Activated naive CD4-positive, alpha-beta T cell treated with anti-CD3 and anti-CD28 coated beads, Interleukin-2, amount 50 U/mL, for 16 hours (primary cell): Measurements from ENCODE around the gene RNPC3.

Experiments
- DNase-seq: peaks from one replicate; pipeline ENCODE4 v3.0.0-alpha.2; 2020

Gene RNPC3, protein sequence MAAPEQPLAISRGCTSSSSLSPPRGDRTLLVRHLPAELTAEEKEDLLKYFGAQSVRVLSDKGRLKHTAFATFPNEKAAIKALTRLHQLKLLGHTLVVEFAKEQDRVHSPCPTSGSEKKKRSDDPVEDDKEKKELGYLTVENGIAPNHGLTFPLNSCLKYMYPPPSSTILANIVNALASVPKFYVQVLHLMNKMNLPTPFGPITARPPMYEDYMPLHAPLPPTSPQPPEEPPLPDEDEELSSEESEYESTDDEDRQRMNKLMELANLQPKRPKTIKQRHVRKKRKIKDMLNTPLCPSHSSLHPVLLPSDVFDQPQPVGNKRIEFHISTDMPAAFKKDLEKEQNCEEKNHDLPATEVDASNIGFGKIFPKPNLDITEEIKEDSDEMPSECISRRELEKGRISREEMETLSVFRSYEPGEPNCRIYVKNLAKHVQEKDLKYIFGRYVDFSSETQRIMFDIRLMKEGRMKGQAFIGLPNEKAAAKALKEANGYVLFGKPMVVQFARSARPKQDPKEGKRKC

DNA sequence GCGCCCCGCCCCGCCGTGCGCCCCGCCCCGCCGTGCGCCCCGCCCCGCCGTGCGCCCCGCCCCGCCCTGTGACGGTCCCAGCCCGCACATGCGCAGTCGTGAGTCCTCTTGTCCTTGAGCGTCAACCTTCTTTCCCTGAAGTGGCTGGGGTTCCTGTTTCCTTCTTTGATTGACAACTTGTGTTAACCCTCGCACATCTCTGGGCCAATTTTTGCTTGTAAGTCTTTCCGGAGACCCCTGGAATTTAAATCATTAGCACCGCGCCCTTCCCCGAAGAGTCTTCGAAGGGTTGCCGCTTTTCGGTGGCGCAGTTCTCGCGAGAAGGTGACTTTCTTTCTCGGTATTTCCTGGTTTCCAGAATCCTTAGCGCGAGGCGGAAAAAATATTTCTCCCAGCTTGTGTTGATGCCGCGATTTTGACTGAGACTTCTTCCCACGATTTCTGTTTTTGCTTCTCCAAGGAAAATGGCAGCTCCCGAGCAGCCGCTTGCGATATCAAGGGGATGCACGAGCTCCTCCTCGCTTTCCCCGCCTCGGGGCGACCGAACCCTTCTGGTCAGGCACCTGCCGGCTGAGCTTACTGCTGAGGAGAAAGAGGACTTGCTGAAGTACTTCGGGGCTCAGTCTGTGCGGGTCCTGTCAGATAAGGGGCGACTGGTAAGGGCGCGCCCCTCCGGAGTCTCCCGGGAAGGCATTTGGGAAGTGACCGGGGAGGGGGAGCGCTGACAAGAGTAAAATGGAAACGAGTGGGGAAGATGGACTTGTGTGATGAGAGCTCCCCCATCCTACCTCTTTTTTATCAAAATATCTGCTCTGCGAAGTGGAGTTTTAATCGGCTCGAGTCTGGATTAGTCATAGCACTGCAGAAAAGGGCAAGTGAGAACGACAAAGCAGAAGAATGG lies at the start of gene RNPC3:
TSS of gene RNPC3 (plus strand) at position 93 of the 901 bp plus-strand sequence. CDS start at position 465, 372 bp downstream.
- peak; percentile 81 for DNase-seq

DNA sequence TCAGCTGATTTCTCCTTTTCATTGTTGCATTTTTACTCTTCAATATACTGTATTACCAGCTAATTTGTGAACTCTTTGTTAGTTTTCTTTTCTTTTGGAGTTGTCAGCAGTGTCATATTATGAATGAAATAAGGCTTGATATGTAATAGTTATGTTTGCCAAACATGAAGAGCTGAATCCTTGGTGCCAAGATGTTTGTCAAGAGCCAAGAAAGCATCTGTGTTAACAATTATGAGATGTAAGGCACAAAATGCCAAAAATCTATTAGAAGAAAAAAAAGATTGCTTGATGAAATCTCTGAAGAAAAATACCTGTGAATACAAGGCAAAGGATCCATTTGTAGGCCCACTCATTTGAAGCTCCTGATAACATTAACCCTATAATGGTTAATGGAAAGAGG lies 48.4 kb upstream of the RNPC3 start:
- no peak for DNase-seq

DNA sequence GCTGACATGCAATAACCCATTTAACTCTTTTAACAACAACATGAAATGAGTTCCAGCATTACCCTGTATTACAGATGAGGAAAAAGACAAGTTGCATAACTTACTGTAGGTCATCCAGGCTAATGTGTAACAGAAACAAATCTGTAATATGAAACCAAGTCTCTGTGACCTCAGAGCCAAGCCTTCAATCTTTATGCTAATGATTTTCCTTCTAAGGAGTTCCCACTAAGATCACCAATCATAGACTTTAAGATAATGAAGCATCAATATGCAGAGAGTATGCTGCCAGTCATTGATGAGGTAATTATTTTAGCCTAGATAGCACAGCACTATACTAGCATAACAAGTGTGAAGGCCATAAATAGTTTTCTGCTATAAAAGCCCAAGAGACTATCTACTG lies 35.6 kb upstream of the RNPC3 start:
- DNase-seq: no peak

DNA sequence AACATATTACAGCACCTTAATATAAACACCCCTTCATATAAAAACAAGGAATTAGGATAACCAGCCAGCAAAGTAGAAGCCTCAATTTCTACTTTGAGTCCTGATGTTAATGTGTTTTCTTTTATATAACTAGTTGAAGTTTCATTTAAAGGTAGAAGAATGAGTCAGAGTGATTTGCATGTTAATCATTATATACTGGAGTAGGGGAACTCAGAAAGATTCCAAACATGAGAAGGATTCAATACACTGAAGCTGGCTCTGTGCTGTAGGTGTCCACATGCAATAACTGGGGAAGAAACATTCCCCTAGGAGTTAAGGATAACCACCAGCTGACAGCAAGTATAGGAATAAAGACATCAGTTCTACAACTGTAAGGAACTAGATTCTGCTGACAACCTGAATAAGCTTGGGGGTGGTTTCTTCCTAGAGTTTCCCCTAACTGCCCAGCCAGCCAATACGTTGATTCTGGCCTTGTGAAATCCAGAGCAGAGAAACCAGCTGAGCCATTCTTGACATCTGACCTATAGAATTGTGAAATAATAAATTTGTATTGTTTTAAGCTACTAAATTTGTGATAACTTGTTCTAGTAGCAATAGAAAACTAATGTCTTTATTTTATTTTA lies 33.4 kb upstream of the RNPC3 start:
- no peak for DNase-seq

DNA sequence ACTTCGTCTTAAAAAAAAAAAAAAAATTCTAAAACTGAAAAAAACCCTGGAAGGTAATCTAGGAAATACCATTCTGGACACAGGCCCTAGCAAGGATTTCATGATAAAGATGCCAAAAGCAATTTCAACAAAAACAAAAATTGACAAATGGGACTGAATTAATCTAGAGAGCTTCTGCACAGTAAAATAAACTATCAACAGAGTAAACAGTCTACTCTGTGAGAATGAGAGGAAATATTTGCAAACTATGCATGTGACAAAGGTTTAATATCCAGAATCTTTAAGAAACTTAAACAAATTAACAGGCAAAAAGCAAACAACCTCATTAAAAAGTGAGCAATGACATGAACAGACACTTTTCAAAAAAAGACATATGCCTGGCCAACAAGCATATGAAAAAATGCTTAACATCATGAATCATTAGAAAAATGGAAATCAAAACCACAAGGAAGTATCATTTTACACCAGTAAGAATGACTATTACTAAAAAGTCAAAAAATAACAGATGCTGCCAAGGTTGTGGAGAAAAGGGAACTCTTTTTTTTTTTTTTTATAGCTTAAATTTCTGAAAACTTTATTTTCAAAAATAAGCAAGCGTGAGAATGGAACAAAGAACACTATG lies 29.4 kb upstream of the RNPC3 start:
- no peak for DNase-seq

DNA sequence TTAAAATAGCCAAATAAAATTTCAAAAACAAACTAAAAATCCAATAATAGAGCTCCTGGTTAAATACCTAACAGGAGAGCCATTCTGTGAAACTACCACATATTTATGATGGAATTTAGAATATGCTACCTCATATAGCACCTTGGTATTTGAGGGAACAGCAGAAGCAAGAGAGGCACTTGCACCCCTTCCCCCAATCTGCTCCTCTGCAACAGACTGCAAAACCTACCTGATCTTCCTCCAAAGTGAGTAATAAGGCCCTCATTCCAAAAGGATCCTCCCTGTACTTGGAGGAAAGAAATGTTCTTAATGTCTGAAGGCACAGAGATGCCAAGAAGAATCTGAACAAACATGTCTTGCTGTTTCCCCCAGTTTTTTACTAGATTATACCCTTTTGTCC lies 28.1 kb upstream of the RNPC3 start:
- no peak for DNase-seq

DNA sequence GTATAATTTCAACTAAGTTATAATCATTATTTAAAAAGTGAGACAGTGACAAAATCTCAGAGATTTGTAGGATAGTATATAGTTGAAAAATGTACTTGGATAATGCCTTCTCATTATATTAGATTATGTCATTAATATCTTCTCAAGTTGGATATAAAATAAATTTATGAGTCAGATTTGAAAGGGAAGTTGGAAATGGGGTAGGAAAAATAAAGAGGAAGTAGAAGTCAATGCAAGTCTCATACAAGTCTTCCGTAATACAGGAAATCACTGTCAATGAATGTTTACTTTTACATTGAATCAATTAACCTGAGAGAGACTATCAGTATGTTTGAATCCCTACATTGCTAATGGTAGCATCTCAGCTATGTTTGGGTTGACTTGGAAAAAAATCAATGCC lies 16.2 kb upstream of the RNPC3 start:
- no peak for DNase-seq

DNA sequence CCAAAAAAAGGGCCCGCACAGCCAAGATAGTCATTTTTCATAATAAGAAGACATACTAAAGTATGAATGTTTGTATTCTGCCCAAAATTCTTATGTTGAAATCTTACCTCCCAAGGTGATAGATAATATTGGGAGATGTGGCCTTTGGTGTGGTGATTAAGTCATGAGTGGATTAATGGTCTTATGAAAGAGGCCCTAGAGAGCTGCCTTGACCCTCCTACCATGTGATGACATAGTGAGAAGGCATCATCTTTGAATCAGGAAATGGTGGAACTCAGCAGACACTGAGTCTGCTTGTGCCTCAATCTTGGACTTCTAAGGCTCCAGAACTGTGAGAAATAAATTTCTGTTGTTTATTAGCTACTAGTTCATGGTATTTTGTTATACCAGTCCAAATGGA lies 11.8 kb upstream of the RNPC3 start:
- no peak for DNase-seq

DNA sequence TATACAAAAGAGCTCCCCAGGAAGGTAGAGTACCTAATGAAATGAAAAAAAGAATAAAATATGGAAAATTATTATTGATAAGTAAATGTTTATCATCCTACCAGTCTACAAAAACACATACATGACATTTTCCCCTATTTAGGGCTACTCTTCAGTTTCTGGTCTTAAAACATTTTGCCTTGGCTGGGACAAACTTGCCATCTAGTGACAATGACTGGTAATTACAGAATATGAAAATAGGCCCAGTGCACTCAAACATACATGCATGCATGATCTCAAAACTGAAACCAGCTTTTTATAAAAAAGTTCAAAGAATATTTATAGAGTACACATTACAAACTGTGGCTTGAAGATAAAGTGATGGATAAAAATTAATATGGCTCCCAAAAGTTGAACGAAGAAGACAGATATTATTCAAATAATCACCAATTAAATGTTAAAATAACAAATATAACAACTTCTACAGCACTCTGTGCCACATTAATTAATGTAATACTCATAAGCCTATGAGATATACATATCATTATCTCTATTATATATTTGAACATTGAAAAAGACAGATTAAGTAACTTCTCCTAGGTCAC lies 10.5 kb upstream of the RNPC3 start:
- no peak for DNase-seq

DNA sequence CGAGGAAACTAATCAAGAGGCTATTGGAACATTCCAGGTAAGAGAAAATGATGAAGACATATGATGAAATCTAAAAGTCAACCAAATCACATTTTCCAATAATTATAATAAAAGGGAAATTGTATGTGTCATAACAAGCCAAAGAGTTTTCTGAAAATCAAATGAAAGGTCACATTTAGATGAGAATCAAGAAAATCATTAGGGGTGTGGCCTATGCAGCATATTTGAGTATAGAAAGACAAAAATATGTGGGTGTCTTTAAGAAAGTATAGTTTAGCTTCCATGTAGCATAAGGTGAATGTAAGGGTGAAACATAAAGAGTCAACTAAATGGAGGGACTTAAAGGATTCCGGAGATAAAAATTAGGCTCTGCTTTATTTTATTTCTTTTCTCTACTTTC lies 9.2 kb upstream of the RNPC3 start:
- DNase-seq: no peak

DNA sequence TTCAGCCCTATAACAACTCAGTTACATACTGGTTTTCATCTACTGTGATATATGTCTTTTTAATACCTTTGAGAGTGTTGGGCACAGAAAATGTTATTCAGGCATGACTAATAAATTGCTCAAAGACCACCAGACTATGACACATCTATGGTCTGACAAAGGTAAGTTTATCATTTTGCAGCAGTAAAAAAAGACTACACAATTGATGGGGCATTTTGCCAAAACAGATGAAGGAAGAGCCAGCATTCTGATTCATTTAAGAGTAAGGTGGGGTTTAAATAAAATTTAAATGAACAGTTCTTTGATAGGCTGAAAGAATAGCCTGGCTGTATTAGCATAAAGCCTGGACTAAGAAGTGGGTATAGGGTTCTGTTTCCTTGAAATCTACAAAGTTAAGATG lies 8.8 kb upstream of the RNPC3 start:
- DNase-seq: no peak

DNA sequence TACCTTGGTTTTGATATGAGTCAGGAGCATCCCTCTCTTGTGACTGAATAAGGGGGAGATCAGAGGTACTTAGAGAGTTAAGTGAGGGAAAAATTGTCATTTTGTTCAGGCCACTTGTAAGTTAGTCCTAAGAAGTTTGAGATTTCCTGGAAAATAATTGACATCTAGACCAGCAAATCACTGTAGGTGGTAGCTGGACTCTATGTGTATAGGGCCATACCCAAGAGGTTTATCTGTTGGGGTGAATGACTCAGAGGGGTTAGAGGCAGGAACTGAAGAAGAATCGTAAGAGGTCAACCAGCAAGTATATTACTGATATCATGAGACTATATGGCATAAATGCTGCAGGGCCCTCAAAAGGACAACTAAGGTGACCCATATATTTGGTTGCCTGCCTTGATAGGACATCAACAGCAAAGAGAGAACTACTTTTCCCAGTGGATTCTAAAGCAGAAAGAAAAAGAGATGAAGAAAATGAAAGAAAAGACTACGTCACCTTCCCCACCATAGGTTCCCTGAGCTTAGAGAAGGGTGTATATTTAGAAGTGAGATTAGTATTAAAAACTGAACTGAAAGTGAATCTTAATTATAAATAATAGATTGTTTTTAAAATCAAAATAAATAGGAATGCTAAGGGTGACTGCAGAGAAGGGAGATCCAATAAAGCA lies 8.0 kb upstream of the RNPC3 start:
- no peak for DNase-seq

DNA sequence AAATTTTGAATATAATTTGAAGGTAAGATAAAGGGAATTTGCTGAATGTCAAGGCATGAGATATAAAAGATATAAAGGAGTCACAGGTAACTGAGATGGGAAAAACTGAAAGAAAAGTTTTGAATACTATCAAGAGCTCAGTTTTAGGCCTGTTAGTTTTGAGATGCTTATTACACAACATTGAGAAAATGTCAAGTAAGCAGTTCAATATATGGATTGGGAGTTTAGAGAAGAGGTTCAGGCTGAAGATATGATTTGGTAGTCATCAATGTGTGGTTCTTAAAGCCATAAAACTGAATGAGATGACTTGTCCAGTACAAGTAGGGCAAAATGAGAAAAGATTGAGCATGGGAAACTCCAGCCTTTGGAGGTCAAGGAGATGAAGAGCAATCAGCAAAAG lies 4.7 kb upstream of the RNPC3 start:
- no peak for DNase-seq

DNA sequence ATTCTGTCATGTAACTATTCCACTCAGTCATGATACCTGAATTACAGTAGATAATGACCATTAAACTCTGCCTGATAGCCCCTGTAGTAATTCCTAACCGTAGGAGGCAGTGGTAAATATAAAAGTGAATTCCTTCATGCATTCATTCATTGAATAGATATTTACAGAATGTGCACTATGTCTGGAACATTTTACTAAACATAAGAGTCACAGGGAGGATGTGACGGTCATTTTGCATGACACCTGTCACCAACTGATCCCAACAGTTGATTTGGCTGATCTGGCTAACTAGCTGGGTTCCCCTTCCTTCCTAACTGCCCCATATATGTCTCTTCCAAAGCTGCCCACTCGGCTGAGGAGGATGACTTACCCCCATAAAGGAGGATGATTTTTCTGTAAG lies 2.2 kb upstream of the RNPC3 start:
- DNase-seq: no peak

DNA sequence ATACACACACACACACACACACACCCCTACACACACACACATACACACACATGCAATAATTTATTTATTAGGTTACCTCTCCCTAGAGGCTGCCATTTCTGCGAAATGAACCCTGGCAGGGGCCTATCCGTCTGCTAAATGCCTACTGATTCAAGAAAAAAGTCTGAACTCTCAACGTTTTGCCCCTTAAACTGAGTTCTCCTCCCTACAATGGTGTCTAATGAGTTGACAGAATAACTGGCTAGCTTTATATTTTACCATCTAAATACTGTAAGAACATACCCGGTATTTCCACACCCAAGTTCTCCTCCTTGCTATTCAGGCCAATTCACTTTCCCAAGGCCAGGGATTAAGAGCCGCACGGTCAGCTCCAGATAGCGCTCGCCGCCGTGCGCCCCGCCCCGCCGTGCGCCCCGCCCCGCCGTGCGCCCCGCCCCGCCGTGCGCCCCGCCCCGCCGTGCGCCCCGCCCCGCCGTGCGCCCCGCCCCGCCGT lies 339 bp upstream of the RNPC3 start:
- no peak for DNase-seq

DNA sequence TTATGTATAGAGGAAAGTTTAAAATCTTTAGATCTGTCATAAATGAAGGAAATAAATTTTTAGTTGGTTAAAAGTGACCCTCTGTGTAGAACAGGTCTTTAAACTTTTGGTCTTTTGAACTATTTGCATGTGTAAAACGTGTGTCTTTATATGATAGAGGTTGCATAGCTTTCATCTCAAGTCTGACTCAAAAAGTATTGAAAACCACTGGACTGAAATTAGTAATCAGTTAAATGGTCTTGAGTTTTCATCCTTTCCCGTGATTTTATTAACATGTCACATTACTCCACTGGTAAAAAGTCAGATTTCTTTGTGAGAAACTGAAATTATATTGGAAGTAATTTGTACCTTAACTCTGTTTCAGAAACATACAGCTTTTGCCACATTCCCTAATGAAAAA lies 1.8 kb downstream of the RNPC3 start:
- DNase-seq: no peak

DNA sequence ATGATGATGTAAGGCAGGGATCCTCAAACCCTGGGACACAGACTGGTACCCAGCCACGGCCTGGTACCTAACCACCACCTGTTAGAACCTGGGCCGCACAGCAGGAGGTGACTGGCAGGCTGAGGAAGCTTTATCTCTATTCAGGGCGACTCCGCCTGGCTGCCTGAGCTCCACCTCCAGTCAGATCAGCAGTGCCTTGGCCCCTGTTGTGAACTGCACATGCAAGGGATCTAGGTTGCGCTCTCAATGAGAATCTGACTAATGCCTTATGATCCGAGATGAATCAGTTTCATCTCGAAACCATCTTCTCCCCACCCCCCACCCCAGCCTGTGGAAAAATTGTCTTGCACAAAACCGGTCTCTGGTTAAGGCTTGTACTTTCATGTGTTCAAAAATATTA lies 4.2 kb downstream of the RNPC3 start:
- peak; percentile 64 for DNase-seq

DNA sequence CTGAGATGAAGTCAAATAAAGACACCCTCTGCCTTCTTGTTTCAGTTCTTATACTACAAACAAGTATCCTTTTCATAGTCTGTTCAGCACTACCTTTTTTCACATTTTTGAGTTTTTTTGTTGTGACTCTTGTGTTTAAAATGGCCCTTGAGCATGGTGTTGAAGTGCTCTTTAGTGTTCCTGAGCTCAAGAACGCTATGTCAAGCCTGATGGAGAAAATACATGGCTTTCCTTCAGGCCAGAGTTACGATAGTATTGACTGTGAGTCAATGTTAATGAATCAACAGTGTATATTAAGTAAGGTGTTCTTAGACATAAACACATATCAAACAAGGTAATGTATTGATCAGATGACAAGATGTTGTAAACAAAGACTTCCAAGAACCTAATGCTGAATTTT lies 12.7 kb downstream of the RNPC3 start:
- no peak for DNase-seq

DNA sequence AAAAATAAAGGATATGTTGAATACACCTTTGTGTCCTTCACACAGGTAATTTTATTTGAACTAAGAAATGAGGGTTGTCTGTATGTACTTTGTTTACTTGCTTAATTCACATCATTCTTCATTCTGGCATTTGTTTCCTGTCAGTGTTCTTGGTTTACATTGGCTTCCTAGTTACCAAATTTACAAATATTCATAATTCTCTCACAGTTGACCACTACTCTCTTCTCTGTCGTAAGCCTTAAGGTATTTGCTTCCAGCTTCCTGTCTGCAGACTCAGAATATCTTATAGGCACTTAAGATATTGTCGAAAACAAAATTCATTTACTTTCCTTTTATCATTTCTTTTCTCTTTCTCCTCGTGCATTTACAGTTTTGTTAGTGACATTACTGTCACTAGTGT lies 15.9 kb downstream of the RNPC3 start:
- DNase-seq: no peak

DNA sequence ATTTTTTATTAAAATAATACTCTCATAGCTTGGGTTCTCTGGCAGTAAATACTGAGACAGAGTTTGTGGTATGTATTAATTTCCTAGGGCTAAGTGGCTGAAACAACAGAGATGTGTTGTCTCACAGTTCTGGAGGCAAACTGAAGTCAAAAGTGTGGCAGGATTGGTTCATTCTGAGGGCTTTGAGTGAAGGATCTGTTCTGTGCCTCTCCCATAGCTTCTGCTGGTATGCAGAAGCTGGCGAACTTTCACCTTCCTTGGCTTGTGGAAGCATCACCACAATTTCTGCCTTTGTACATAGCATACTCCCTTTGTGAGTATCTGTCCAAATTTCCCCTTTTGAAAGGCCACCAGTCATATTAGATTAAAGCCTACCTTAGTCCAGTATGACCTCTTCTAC lies 21.0 kb downstream of the RNPC3 start:
- no peak for DNase-seq

DNA sequence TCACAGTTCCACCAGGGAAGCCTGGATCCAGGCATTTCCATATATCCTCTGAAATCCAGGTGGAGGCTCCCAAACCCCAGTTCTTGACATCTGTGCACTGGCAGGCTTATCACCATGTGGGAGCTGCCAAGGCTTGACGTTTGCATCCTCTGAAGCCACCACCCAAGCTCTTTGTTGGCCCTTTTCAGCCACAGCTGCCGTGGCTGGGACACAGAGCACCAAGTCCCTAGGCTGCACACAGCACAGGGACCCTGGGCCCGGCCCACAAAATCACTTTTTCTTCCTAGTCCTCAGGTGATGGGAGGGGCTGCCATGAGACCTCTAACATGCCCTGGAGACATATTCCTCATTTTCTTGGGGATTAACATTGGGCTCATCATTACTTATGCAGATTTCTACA lies 22.3 kb downstream of the RNPC3 start:
- no peak for DNase-seq

DNA sequence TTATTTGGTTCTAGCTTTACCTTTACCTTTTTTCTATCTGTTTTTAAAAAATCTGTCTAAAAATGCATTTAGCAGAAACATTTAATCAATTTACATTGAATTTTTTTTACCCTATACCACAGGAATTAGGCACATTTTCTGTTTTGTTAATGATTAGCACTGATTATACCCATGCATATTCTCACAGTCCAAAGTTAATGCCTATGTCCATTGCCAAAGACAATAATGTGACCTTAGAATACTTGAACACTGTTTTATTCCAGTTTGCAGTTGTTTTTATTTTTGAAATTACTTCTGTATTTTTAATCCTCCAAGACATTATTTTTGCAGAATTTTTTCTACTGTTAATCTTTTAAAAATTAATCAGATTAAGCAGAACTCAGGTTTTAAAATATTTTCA lies 34.9 kb downstream of the RNPC3 start:
- no peak for DNase-seq
